ENCODE measurements around the gene ANKS1B.

ANKS1B gene

DNA sequence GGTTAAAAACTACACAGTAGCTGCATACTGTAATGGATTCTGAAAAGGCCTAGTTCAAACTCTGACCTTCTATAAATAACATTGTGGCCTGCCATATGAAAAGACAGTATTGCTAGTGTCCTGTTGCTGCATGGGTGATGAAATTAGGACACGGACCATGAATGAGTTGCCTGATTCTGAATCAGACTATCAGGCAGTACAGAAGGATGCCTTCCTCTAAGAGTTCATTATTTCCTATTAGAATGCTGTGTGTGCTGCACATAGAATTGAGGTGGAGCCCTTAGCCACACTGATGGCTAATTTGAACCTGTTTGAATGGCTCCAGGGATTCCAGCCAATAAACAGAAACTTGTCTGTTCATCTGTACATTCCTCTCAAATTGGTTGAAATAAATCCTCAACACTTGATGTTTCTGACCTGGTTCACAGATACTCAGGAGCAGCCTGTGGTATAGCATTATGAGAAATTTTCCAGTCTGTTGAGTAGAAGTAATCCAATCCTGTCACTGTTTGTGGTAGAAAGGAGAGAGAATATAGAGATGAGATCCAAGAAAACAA is 856.4 kb downstream of the ANKS1B start:
- TF ChIP-seq, protein P1, sequence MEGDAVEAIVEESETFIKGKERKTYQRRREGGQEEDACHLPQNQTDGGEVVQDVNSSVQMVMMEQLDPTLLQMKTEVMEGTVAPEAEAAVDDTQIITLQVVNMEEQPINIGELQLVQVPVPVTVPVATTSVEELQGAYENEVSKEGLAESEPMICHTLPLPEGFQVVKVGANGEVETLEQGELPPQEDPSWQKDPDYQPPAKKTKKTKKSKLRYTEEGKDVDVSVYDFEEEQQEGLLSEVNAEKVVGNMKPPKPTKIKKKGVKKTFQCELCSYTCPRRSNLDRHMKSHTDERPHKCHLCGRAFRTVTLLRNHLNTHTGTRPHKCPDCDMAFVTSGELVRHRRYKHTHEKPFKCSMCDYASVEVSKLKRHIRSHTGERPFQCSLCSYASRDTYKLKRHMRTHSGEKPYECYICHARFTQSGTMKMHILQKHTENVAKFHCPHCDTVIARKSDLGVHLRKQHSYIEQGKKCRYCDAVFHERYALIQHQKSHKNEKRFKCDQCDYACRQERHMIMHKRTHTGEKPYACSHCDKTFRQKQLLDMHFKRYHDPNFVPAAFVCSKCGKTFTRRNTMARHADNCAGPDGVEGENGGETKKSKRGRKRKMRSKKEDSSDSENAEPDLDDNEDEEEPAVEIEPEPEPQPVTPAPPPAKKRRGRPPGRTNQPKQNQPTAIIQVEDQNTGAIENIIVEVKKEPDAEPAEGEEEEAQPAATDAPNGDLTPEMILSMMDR (IDR thresholded peaks at IDR 0.05), result no peak

DNA sequence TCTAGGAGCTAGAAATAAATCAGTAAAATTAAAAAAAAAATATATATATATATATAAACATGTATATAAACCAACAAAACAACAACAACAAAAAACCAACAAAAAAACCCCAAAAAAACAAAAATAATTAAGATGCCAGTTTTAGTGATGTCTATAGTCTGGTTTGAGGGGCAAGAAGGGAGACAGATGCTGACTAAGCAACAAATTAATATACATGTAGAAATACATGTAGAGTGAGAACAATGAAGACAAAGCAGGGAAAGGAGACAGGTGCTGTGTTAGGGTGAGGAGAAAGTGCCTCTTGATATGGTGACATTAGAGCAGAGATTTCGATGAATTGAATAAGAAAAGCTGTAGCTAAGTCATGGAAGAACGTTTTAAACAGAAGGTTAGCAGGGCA is 861.8 kb downstream of the ANKS1B start:
- TF ChIP-seq, protein P1 (IDR thresholded peaks at IDR 0.05), result no peak

DNA sequence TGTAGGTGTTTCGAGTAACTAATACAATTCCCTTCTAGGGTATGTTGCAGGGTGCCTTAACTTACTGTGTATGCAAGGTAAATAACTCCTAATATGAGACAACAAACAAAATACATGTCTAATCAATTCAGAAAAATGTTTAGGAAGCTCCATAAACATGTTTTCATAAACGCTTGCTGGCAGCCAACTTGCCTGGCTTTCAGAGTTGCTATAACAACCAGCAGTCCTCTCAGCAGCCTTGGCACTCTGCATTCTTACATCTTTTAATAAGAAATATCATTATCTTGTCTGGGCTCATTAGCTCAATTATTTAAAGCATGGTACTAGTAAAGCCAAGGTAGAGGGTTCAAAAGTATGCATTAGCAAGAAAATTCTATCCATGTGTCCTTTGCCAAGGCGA is 862.2 kb downstream of the ANKS1B start:
- TF ChIP-seq, protein P1 (IDR thresholded peaks at IDR 0.05), result no peak

DNA sequence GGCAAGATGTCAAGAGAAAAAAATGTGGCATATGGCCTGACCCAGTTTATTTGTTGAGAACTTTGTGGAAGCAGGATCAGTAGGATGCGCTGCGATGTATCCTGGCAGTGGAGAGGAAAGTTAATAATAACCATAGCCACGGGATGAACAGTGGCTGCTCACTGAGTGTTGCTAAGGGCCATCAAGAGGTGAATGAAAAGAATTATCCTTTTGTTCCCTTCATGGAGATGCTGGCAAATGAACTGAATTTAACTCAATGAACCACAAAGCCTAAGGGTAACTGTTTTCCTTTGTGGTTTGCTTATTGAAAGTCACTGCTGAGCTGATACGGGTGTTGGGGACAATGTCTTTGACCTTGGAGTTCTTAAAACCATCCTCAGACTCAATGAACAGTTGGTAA is 863.2 kb downstream of the ANKS1B start:
- TF ChIP-seq, protein P1 (IDR thresholded peaks at IDR 0.05), result no peak

DNA sequence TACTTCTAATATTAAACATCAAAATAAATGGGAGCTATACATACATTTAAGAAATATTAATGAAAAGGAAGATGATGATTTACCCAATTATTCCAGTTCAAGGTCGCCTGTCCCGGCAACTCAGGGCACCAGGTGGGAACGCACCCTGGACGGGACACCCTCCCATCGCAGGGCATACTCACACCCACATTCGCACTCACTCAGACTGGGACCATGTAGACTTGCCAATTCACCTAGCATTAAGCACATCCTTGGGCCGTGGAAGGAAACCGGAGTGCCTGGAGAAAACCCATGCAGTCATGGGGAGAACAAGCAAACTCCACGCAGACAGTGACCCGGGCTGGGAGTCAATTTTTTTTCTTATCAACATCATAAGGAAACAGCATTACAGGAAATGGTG is 864.8 kb downstream of the ANKS1B start:
- TF ChIP-seq, protein P1 (IDR thresholded peaks at IDR 0.05), result no peak

DNA sequence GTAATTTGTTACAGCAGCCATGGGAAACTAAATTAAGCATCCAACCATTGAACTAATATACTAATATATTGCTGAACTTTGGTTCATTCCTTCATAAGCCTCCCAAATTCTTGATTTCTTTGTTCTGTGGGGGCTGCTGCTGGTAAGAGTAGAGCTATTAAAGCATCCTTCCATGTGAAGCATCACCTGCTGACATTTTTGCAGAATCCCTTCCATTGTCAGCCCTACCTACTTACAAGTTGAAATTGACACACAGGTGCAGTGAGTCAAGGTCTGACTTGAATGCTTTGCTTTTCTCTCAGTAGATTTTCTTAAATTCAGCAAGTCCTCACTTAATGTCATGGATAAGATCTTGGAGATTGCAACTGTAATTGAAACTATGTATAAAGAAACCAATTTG is 865.3 kb downstream of the ANKS1B start:
- TF ChIP-seq, protein P1 (IDR thresholded peaks at IDR 0.05), result no peak

DNA sequence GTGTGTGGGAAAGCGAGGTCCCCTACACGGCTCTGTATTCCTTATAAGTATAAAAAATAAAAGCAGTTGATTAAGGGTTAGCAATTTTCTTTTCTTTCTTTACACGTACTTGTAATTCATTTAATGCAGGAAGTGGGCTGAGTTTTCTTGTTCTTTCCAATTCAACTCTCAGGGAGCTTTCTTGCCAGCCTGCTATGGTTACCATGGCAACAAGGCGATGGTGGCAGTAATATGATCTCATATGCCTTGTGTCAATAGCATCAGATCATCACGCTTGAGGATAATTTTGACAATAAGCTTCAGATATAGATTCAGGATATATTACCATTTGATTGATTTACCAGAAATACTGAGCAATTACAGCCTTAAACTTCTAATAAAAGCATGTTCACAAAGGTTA is 873.1 kb downstream of the ANKS1B start:
- TF ChIP-seq, protein P1 (IDR thresholded peaks at IDR 0.05), result no peak

DNA sequence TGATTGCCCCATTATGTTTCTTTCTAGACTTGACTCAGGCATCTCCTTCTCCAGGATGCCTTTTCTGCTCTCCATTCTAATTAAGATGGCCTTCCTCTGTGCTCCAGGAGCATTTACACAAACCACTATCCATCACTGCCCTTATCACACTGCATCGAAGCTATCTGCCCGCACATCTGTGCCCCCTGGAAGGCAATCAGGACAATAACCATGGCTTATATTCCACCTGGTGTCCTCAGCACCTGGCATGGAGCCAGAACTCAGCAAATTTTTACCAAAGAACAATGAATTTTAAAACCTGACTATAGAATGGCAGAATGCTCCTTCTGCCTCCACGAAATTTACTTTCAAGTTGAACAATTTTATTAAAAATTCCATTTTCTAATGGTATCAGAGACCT is 873.9 kb downstream of the ANKS1B start:
- TF ChIP-seq, protein P1 (IDR thresholded peaks at IDR 0.05), result no peak
